Astrocyte of the spinal cord (primary cell): ENCODE measurements around the gene DCST1.

Experiments
- DNase-seq: peaks from one replicate; pipeline ENCODE4 v3.0.0; 2011; ENCODE audit warnings: low read depth, low spot score
- H3K4me3 ChIP-seq: 2 replicates; pipeline ENCODE4 v1.5.1; 2011; ENCODE audit warnings: low read depth, mild to moderate bottlenecking, low read length, moderate library complexity
- in situ Hi-C: cut with HindIII; loops from 2 replicates; pipeline ENCODE4 v1.10.0; 2017; ENCODE audit warnings: low sequenced_read_pairs
- TF ChIP-seq, protein P1 (sequence below): IDR thresholded peaks from 2 replicates; pipeline ENCODE4 v1.5.1; 2012; ENCODE audit warnings: low read depth, mild to moderate bottlenecking, low read length, inconsistent platforms

Gene DCST1

DNA sequence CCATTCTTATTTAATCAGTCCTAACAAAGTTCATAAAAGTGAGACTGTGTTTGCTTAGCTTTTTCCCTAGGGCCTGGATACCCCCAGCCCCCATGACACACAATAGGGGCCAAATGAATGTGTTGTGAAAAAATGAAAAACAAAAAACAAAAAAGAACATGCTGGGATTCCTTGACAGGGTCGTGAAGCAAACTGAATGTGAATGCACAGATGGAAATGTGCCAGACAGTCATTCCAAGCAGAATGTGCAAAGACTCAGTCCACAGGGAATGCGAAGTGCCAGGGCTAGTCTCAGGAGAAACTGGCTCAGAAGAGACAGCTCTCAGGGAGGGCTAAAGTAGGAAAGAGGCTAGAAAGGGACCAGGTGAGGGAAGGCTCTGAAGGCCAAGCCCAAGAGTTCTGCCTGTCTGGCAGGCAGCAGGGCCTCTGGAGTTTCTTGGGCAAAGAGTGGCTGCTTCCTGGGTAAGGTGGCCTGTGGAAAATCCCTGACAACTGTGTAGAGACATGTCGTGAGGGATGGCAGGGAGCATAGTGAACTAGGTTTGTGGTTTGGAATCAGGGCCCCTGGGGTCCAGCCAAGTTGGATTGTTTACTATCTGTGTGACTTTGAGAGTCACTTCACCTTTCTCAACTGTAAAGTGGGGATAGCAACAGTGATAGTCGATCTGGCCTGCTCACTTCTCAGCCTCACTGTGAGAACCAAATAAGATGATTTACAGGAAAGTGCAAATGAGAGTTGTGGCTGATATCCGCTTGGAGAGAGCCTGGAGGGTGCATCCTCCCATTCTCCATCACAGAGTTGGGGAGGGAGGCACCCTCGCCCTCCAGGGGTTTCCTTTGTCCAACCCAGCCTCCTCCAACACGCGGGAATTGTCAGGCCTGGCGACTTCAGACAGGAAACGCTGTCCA is 16.3 kb downstream of the DCST1 start:
- DNase-seq: peak; percentile 27
- in situ Hi-C loops: no loop called here
- H3K4me3 ChIP-seq: peak overlapping the region; percentile 67
- TF ChIP-seq, protein P1, sequence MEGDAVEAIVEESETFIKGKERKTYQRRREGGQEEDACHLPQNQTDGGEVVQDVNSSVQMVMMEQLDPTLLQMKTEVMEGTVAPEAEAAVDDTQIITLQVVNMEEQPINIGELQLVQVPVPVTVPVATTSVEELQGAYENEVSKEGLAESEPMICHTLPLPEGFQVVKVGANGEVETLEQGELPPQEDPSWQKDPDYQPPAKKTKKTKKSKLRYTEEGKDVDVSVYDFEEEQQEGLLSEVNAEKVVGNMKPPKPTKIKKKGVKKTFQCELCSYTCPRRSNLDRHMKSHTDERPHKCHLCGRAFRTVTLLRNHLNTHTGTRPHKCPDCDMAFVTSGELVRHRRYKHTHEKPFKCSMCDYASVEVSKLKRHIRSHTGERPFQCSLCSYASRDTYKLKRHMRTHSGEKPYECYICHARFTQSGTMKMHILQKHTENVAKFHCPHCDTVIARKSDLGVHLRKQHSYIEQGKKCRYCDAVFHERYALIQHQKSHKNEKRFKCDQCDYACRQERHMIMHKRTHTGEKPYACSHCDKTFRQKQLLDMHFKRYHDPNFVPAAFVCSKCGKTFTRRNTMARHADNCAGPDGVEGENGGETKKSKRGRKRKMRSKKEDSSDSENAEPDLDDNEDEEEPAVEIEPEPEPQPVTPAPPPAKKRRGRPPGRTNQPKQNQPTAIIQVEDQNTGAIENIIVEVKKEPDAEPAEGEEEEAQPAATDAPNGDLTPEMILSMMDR: no peak

- peak within 1 kb of the TSS; percentile 67 for H3K4me3 ChIP-seq
- in situ Hi-C loops: no loop called here
- peak; percentile 60 for DNase-seq
- TF ChIP-seq, protein P1: peak; percentile 84
These were observed 17.1 kb downstream of the DCST1 start, which contains the start of gene ADAM15 for GRCh38 chr1:155050560-155051341. Gene ADAM15, plus strand, starts transcription at chr1:155051316. Its CDS starts 71 bp downstream, at chr1:155051387.

DNA sequence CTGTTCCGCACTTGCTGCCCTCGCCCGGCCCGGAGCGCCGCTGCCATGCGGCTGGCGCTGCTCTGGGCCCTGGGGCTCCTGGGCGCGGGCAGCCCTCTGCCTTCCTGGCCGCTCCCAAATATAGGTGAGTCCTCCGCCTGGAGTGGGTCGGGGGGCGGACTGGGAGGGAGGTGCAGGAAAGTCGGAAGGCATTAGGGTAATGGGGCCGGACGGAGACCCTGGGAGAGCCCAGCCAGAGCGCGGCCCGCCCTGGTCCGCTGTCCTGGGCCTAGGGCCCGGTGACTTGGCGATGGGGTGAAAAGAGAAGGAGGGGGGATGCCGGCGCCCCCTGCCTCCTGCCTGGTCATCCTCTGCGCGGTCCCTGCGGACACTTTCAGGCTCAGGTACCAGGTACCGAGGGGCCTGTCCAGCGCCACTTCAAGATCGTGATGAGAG is 17.7 kb downstream of the DCST1 start:
- H3K4me3 ChIP-seq: peak overlapping the region; percentile 67
- DNase-seq: no peak
- in situ Hi-C loops: no loop called here
- TF ChIP-seq, protein P1: no peak

GRCh38 chr1:155051777-155052398 is 18.3 kb downstream of the DCST1 start:
- H3K4me3 ChIP-seq: peak overlapping the region; percentile 67
- TF ChIP-seq, protein P1: no peak
- in situ Hi-C loops: no loop called here
- DNase-seq: peak; percentile 19

- TF ChIP-seq, protein P1: peak; percentile 37
- in situ Hi-C loops: no loop called here
- peak overlapping the region; percentile 67 for H3K4me3 ChIP-seq
- DNase-seq: no peak
These were observed 19.1 kb downstream of the DCST1 start for GRCh38 chr1:155052439-155053395.
